ENCODE measurements around the gene GPANK1.
A peak's percentile ranks its signal among the peaks of the same experiment; 100 is the strongest.

Gene GPANK1

DNA sequence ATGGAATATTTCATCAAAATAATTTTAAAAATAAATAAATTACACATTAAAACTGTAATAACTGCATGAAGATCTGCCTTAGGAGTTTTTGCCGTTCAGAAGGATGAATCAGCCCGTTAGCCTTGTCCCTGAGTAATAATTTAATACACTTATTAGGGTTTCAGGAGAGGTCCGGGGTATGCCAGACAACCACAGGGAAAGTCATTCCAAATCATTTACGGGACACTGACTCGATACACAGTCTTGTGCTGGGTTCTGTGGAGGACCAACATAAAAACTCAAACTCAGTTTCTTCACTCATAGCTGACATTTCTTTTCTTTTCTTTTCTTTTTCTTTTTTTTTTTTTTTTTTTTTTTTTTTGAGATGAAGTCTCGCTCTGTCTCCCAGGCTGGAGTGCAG is 41.1 kb upstream of the GPANK1 start:
- peaks cover 20% of the 10 kb centered on the region for H3K4me1 ChIP-seq (ENCODE audit: insufficient read depth, low read length, poor library complexity, severe bottlenecking)
- peaks cover 12% of the 10 kb centered on the region for H4K20me1 ChIP-seq (ENCODE audit: insufficient read depth, low read length, poor library complexity, severe bottlenecking)
- H3K9ac ChIP-seq (ENCODE audit: low read depth, low read length, poor library complexity, severe bottlenecking) = no peak overlapping the region
- no peaks in the 10 kb centered on the region for H3K27me3 ChIP-seq (ENCODE audit: insufficient read depth, low read length, poor library complexity, severe bottlenecking)
- H3K9me3 ChIP-seq (ENCODE audit: insufficient read depth, low read depth, low read length) = no peaks in the 10 kb centered on the region
- TF ChIP-seq EZH2phosphoT487 (IDR thresholded peaks at IDR 0.05; ENCODE audit: borderline replicate concordance) = no peak
- no peak overlapping the region for H3K4me2 ChIP-seq (ENCODE audit: low read depth, low read length, poor library complexity, severe bottlenecking)
- no peaks in the 10 kb centered on the region for H3K9me2 ChIP-seq (replicated peaks; ENCODE audit: low read depth, low read length)
- no peak overlapping the region for H2AFZ ChIP-seq (ENCODE audit: low read length)
- H3F3A ChIP-seq (ENCODE audit: low read depth) = no peaks in the 10 kb centered on the region
- no peaks in the 10 kb centered on the region for H3K36me3 ChIP-seq (ENCODE audit: insufficient read depth, low read length)
- peaks cover 19% of the 10 kb centered on the region for H3K79me2 ChIP-seq (ENCODE audit: insufficient read depth, low read length)
- H3K4me3 ChIP-seq (ENCODE audit: low read length, poor library complexity, severe bottlenecking) = no peak overlapping the region

DNA sequence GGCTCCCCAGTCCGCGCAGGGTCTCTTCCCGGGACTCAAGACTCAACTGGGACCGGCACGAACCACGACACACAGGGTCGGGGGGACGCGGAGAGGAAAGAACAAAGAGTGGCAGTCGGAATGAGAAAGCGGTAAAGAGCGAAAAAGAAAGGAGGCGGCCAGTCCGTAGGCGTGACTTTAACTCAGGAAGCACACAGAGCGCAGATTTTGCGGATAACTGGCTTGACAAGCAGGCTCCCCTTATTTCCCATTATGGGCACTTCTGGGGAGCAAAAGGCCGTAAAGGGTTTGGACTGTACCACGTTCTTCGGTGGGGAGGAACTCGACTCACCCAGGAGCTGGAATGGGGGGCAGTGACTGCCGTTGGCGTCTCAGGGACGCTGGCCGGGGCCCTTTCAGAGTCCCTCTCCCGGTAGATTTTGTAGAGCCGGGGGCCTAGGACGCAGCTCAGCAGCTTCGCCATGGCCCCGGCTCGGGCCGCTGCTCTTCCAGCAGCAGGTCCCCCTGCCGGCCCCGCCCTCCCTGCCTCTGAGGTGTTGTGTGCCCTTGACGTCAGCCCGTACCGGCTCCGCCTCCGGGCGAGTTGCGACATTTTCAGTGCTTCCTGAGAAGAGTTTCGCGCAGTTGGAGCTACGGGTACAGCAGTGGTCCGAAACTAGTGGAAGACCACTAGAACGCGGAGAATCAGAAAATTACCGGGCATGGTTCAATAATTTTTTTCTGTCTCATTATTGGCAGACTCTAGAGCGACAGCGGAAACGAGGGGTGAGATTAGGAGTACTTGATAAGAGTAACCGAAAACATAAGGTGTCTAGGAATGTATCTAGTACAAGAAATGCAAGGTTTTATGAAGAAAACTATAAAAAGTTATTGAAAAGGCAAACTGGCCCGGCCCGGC is 38.3 kb upstream of the GPANK1 start, which contains the start of gene ABHD16A:
Gene ABHD16A, minus strand, starts transcription at position 506 of the 898 bp plus-strand sequence. Its CDS starts 43 bp downstream, at position 463.
- no peaks in the 10 kb centered on the region for H3K36me3 ChIP-seq (ENCODE audit: insufficient read depth, low read length)
- H3K27me3 ChIP-seq (ENCODE audit: insufficient read depth, low read length, poor library complexity, severe bottlenecking) = no peaks in the 10 kb centered on the region
- H3K4me2 ChIP-seq (ENCODE audit: low read depth, low read length, poor library complexity, severe bottlenecking) = peak within 1 kb of the TSS; percentile 88
- H3K9me3 ChIP-seq (ENCODE audit: insufficient read depth, low read depth, low read length) = no peaks in the 10 kb centered on the region
- H3K4me1 ChIP-seq (ENCODE audit: insufficient read depth, low read length, poor library complexity, severe bottlenecking) = peaks cover 19% of the 10 kb centered on the region
- peaks cover 40% of the 10 kb centered on the region for H3K79me2 ChIP-seq (ENCODE audit: insufficient read depth, low read length)
- TF ChIP-seq EZH2phosphoT487 (IDR thresholded peaks at IDR 0.05; ENCODE audit: borderline replicate concordance) = no peak
- TF ChIP-seq, protein P1, sequence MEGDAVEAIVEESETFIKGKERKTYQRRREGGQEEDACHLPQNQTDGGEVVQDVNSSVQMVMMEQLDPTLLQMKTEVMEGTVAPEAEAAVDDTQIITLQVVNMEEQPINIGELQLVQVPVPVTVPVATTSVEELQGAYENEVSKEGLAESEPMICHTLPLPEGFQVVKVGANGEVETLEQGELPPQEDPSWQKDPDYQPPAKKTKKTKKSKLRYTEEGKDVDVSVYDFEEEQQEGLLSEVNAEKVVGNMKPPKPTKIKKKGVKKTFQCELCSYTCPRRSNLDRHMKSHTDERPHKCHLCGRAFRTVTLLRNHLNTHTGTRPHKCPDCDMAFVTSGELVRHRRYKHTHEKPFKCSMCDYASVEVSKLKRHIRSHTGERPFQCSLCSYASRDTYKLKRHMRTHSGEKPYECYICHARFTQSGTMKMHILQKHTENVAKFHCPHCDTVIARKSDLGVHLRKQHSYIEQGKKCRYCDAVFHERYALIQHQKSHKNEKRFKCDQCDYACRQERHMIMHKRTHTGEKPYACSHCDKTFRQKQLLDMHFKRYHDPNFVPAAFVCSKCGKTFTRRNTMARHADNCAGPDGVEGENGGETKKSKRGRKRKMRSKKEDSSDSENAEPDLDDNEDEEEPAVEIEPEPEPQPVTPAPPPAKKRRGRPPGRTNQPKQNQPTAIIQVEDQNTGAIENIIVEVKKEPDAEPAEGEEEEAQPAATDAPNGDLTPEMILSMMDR (conservative IDR thresholded peaks at IDR 0.05; ENCODE audit: low read length) = no peak
- no peaks in the 10 kb centered on the region for H3K9me2 ChIP-seq (replicated peaks; ENCODE audit: low read depth, low read length)
- H4K20me1 ChIP-seq (ENCODE audit: insufficient read depth, low read length, poor library complexity, severe bottlenecking) = peaks cover 15% of the 10 kb centered on the region
- peak within 1 kb of the TSS; percentile 77 for H2AFZ ChIP-seq (ENCODE audit: low read length)
- peak within 1 kb of the TSS; percentile 88 for H3K4me3 ChIP-seq (ENCODE audit: low read length, poor library complexity, severe bottlenecking)
- peak within 1 kb of the TSS; percentile 88 for H3K9ac ChIP-seq (ENCODE audit: low read depth, low read length, poor library complexity, severe bottlenecking)
- no peaks in the 10 kb centered on the region for H3F3A ChIP-seq (ENCODE audit: low read depth)

DNA sequence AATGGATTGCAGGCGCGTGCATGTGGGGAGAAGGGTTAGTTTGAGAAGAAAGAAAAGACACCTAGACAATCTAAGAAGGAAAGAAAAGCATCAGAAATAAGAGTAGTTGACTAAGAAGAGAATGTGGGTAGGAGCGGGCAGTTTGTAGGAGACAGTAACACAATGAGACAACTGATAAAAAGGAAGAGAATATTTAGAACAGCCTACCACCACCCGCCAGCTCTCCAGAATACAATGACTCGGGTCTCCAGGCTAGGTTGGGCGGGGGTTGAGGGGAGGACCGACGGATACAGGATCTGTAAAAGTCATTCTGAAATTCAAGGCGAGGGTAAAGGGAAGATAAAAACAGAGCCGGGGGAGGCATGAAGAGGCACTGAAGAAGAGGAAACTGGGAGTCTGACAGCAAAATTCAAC is 37.6 kb upstream of the GPANK1 start:
- H3K9me3 ChIP-seq (ENCODE audit: insufficient read depth, low read depth, low read length) = no peaks in the 10 kb centered on the region
- H3K9ac ChIP-seq (ENCODE audit: low read depth, low read length, poor library complexity, severe bottlenecking) = peak overlapping the region; percentile 88
- peaks cover 15% of the 10 kb centered on the region for H4K20me1 ChIP-seq (ENCODE audit: insufficient read depth, low read length, poor library complexity, severe bottlenecking)
- peaks cover 24% of the 10 kb centered on the region for H3K4me1 ChIP-seq (ENCODE audit: insufficient read depth, low read length, poor library complexity, severe bottlenecking)
- H2AFZ ChIP-seq (ENCODE audit: low read length) = peak overlapping the region; percentile 77
- H3K36me3 ChIP-seq (ENCODE audit: insufficient read depth, low read length) = no peaks in the 10 kb centered on the region
- TF ChIP-seq, protein P1 (conservative IDR thresholded peaks at IDR 0.05; ENCODE audit: low read length) = no peak
- no peak for TF ChIP-seq EZH2phosphoT487 (IDR thresholded peaks at IDR 0.05; ENCODE audit: borderline replicate concordance)
- no peaks in the 10 kb centered on the region for H3F3A ChIP-seq (ENCODE audit: low read depth)
- peaks cover 46% of the 10 kb centered on the region for H3K79me2 ChIP-seq (ENCODE audit: insufficient read depth, low read length)
- no peaks in the 10 kb centered on the region for H3K9me2 ChIP-seq (replicated peaks; ENCODE audit: low read depth, low read length)
- H3K4me2 ChIP-seq (ENCODE audit: low read depth, low read length, poor library complexity, severe bottlenecking) = peak overlapping the region; percentile 88
- H3K27me3 ChIP-seq (ENCODE audit: insufficient read depth, low read length, poor library complexity, severe bottlenecking) = no peaks in the 10 kb centered on the region
- peak overlapping the region; percentile 88 for H3K4me3 ChIP-seq (ENCODE audit: low read length, poor library complexity, severe bottlenecking)

Data from Loucy (cell line).